Stimulated activated CD4-positive, alpha-beta T cell treated with anti-CD3 and anti-CD28 coated beads, TNF-alpha, amount 100 ng/mL, for 4 hours (primary cell): ENCODE measurements around the gene BDNF.

Experiments
- DNase-seq, 3 experiments: peaks; one replicate each; pipeline ENCODE4 v3.0.0-alpha.2; 2020; ENCODE audit warnings: low read depth in 3 of 3

The BDNF gene

GRCh38 chr11:27705873-27706820 is 5.9 kb upstream of the BDNF start:
- no peak for DNase-seq

- DNase-seq = no peak
Measured at GRCh38 chr11:27703481-27703880, 3.2 kb upstream of the BDNF start.

- no peak for DNase-seq
Measured at GRCh38 chr11:27702811-27703210, 2.6 kb upstream of the BDNF start.

GRCh38 chr11:27701355-27702105 is 1.3 kb upstream of the BDNF start:
- DNase-seq = no peak

DNA sequence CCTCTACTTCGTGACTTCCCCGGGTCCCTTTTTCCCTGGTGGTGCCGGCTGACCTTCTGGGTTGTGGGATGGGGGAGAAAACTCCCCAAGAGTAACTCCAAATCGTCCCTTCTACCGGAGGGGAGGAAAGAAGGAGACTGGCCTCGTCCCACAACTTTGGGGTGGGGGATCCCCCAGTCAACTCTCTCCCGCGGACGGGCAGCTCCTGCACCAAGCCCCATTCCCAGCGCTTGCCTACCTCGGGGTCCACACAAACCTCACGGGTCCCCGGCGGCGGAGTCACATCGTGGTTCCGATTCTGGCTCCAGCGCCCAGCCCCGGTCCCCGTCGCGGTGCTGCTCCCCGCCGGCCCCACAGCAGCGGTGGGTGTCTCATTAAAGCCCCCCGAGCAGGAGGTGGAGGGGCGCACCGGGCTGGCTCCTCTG is 317 bp downstream of the BDNF start:
- no peak for DNase-seq

GRCh38 chr11:27699242-27699925 is 871 bp downstream of the BDNF start:
- DNase-seq = no peak

- DNase-seq = peak; percentile 8 to 33 (median 30)
Measured at GRCh38 chr11:27698872-27699241, 1.4 kb downstream of the BDNF start.

- DNase-seq = no peak
Measured at GRCh38 chr11:27697679-27698275, 2.5 kb downstream of the BDNF start.

DNA sequence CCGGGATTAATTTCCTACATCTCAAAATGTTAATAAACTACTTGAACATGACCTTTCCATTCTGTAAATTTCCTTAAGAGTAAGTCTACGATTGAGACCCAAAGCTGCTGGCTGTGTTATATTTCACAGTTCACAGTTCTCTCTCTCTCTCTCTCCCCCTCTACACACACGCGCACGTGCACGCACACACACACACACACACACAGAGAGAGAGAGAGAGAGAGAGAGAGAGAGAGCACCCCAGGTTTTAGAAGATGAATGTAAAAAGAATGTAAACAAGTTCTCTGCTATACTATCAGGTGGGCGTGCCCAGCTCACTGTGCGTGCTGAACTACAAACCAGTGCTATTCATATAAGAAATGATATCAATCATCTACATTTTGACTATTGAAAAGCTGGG is 3.3 kb downstream of the BDNF start:
- DNase-seq = no peak

- no peak for DNase-seq
Measured at GRCh38 chr11:27696115-27696514, 4.1 kb downstream of the BDNF start.

DNA sequence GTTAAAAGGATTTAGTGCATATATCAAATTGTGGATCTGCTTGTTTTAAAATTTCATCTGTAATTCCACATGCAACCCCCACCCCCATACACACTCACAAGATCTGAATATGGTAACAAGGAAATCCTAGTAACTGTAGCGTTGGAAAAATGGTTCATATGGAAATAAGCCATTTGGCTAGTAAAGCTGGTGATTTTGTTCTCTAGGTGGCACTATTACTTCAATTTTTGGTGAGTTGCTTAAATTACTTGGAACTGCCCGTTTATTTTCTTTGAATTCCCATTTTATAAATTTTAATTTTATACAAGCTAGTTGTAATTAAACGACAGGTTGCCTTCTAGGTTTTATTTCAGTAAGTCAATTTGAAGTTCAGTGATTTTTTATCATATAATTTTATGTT is 5.3 kb downstream of the BDNF start:
- DNase-seq = no peak

DNA sequence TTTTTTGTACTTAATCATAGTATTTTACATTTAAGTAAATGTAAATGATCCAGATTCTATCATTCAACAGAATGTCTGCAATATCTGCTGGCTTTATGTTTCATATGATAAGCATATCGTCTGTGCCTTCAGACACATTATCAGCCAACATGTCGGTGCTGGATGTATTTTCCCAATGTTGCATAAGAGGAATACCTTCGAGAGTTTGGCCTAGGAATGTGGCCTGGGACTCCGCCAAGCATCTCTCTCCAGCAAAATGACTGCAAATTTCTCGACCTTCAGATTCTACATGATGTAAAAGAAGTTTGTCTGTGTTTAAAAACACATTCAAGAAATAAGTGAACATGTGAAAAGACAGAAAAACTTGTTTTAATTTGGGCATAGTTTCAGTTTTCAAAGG is 6.9 kb downstream of the BDNF start:
- no peak for DNase-seq

GRCh38 chr11:27692781-27693180 is 7.5 kb downstream of the BDNF start:
- no peak for DNase-seq

- DNase-seq = no peak
Measured at GRCh38 chr11:27688076-27688475, 12.2 kb downstream of the BDNF start.

- no peak for DNase-seq
Measured at GRCh38 chr11:27681664-27682063, 18.6 kb downstream of the BDNF start.

GRCh38 chr11:27679136-27680015 is 20.9 kb downstream of the BDNF start:
- no peak for DNase-seq

- DNase-seq = no peak
Measured at GRCh38 chr11:27678242-27678641, 22.0 kb downstream of the BDNF start.

DNA sequence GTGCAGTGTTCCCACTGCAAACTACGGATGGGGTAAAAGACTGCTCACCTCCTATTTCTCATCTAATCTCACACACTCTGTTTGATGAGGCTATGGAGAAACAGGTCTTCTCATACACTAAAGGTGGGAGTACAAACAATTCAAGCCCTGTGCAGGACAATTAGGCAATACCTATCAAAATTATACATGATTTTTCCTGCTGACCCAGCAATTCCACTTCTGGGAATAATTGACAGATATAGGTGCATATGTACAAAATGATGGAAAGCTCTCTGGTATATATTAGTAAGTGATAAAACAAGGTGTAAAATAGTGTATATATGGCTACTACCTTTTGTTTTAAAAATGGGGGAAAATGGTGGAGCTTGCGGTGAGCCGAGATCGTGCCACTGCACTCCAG is 23.1 kb downstream of the BDNF start:
- no peak for DNase-seq

DNA sequence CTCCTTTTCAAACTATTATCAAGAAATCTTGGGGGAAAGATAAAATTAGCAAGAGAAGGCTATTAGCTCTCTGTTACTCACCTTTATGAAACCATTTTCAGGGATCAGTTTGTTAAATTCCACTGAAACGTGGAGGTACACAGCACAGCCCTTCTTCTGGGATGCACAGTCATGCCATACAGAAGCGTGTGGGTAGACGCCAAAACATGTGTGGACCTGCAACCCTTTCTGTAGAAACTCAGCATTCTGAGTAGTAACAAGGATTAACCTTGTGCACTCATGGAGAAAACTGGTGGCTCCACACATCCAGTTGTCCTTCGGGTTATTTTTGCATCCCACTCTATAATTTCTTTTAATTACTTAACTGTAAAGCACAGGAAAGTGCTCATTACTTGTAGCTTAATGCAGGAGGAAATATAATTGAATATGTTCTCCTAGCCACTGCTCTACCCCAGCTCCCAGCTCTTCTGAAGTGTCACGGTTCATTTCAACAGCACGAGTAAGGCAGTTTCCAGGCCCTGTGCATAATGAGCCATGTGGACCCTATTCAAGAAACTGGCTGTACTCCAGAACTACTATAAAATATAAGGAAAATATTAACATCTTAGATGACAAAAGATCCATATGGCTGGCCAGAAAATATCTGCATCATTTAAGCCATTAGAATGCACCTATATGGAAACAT is 26.1 kb downstream of the BDNF start:
- DNase-seq = no peak

GRCh38 chr11:27672836-27673464 is 27.3 kb downstream of the BDNF start:
- no peak for DNase-seq
